Left renal cortex interstitium (tissue), 4 donors: ENCODE data around the gene PITX1. TPM values are rescaled to one million over a fixed set of nuclear protein-coding genes. Genes with fewer than 3 reads are reported as not detected.

Experiments
- DNase-seq, 4 donors: peaks; one replicate each; pipeline ENCODE4 v3.0.0-alpha.2; 2013; ENCODE audit warnings: low read depth in 4 of 4, low spot score in 2 of 4, missing footprints in 1 of 4
- polyA plus RNA-seq, 4 donors: library from polyadenylated mRNA; unstranded; fragments of 120-200 nt; gene quantifications; one replicate each; pipeline ENCODE4 v1.2.1, GENCODE V29; 2013; ENCODE audit not compliant: insufficient read length in 4 of 4

PITX1 gene
- polyA plus RNA-seq, 4 donors: 0.05 TPM; not detected in 3

GRCh38 chr5:135062216-135063055 is 28.4 kb upstream of the PITX1 start:
- DNase-seq: no peak

DNA sequence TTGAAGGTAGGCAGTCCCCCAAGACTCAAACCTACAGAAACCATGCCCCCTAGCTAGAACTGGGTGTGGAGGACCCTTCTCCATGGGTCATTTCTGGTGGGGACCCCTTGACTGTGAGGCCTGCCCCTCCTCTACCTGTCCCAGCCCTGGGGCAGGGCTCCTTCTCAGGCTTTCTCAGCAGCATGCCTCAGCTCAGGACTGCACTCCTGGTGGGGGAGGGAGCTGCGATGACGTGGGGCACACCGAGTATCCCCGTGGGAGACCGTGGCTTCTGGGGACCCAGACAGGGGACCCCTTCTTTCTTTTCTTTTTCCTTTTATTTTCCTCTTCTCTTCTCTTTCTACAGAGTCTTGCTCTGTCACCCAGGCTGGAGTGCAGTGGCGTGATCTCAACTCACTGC is 27.0 kb upstream of the PITX1 start:
- no peak for DNase-seq

DNA sequence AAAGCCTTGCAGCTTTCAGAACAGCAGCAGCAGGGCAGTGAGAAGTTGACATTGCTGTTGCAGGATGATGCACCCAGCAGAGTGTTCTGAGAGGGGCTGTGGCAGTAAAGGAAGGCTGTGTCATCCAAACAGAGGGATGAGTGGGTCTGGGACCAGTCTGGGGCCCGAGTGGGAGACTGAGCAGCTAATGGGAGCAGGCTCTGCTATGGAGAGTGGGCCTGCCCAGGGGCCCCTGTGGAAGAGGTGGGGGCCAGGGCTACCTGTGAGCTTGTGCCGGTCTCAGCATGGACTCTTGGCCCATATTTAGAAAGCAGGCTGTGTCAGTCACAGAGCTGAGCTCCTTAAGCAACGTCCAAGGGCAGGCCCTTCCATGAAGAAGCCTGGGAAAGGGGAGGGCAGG is 26.0 kb upstream of the PITX1 start:
- DNase-seq: no peak

DNA sequence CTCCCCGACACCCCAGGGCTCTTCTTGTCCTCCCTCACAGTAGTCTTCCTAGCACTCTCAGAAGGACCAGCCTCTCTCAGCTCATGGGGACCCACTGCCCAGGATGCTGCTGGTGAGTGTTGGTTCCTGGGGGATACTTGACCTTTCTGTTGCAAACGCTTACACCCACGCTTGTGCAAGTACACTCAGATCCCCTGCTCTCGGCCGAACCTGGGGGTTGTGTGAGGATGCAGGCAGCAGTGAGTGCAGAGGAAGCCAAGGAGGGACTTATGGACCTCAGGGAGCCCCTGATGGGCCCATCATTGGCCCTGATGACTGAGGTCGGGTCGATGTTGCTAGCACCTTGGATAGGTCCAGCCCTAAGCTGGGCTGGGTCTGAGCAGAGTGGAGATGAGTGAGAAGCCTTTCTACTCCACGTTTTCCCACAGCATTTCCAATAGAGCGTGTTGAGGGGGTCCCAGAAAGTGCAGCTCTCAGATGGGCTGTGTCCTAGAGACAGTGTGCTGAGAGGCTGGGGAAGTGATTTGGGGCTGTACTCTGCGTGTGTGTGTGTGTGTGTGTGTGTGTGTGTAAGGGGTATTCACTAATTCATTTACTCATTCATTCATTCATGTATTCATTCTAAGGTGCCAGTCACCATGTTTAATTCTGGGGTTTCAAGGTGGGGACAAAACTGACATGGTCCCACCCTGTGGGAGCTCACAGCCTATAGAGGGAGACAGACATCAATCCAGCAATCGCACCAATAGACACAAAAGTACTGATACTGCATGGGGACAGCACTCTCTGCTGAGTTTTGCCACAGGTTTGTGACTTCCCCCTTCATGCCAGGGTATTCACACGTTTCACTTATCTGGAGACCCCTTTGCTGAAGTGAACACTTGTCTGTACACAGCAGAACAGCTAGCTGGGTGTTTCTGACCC is 25.2 kb upstream of the PITX1 start:
- DNase-seq: no peak

- no peak for DNase-seq
These were observed 24.3 kb upstream of the PITX1 start for GRCh38 chr5:135058331-135058732.

GRCh38 chr5:135057233-135057632 is 23.2 kb upstream of the PITX1 start:
- DNase-seq: no peak

- DNase-seq: no peak
These were observed 22.4 kb upstream of the PITX1 start for GRCh38 chr5:135056316-135057030.

DNA sequence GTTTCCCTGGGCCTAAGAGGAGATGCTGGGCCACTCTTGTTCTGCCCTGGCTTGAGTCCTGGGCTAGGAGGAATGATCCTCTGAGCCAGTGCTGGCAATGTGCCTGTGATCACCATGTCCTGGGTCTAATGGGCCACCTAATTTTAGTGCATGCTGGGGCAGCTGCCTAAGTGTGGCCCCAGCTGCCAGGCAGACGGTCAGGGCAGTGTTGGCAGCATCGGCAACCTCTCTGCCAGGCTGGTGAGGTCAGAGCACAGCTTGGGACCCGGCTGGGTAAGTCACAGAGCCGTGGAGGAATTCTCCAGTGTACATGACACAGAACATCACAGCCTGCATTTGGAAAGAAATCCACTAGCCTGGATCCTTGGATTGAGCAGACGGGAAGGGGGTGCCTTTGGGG is 21.4 kb upstream of the PITX1 start:
- DNase-seq: no peak

DNA sequence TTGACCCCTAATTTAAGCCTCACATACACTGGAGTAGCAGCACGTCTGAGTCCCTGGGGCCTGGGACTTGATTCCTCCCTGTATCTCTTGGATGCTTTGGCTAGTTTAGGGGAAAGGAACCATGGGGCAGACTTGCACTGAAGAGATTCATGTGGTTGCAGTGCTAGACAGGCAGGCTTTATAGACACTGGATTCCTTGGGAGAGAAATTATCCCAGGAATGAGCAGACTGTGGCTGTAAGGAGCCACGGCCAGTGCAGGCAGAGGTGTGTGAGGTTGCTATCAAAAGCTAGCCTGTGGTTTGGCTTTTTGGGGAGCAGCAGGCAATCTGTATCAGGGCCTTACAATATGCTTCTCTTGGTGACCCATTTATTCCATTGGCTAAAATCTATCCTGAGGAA is 20.5 kb upstream of the PITX1 start:
- no peak for DNase-seq

DNA sequence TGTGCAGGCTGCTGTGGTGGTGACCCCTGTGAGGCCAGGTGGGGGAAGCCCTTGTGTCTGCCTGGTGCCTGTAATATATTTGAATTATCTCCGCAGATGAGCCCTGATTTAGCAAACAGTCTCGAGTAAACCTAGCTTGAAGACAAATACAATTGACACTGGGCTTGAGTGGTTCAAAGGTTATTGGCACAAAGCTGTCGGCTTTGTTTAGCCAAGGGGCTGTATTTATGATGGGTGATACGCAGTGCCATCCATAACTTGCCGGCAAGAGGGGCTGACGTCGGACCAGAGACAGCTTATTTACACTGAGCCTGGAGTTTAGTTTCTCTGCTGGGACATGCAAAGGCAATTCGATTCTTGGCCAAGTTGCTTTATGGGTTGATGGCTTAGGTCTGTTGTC is 20.0 kb upstream of the PITX1 start:
- no peak for DNase-seq

- no peak for DNase-seq
These were observed 19.2 kb upstream of the PITX1 start for GRCh38 chr5:135053278-135053677.

DNA sequence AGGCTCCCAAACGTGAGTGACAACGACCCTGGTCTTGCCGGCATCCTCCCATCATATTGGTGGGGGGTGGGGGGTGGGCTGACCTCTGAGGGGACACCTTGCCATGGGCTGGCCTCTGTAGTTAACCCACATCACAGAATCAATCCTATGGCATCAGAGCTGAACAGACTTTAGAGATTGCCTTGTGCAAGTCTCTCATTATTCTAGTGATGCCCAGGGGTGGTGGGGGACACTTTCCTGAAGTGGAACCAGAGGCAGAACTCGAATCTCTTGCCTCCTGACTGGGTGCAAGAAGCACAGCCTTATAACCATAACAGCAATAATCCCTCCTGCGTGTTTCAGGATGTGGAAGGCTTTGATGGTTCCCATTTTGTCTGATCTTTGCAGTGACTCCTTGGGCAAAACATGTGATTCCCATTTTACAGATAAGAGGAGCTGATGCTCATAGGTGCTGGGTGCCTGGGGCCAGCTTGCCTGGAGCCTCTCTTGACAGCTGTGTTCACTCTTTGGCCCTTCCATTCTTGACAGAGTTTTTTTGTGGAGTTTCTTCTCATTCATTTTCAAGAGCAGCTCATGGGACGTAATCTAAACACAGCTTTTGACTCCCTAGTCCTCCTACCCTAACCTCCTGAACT is 18.6 kb upstream of the PITX1 start:
- no peak for DNase-seq

DNA sequence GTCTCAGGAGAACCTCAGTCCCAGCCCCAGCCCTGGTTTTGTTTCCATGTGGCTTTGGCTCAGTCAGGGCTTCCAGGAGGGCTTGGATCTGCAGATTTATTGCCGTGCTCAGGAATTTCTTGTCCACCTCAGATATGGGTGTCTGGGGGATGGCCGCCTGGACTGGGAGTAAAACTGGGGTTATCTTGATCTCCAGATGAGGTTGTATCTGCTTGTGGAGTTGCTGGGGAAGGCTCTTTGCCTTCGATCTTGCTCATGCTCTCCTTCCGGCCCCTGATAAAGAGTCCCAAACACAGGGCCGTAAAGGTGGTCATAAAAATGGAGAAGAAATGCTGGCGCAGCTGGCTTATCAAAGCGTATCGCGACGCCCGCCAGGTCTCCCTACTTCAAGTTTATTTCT is 17.8 kb upstream of the PITX1 start:
- no peak for DNase-seq

- DNase-seq: no peak
These were observed 17.4 kb upstream of the PITX1 start for GRCh38 chr5:135051399-135051798.

DNA sequence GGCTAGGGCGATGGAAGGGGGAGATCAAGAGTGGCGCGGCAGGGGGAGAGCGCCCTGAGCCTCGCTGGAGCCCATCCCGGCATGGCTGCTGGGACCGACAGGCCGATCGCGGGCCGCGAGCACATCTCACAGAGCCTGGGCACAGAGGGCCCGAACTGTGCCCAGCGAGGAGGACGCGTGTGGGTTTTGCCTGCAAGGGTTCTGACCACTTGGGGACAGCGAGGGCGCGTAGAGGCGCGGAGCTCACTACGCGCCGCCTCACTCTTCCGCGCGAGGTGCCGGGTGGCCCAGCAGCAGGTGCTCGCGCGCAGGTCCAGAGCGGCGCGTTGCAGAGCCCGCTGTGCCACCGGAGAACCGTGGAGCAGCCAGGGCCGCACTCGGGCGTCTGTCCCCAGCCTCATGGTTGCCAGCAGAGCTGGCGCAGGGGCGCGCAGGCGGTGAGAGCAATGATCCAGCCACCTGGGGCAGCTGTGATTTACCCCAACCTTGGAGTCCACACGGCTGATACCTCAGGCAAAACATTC is 16.3 kb upstream of the PITX1 start:
- no peak for DNase-seq

DNA sequence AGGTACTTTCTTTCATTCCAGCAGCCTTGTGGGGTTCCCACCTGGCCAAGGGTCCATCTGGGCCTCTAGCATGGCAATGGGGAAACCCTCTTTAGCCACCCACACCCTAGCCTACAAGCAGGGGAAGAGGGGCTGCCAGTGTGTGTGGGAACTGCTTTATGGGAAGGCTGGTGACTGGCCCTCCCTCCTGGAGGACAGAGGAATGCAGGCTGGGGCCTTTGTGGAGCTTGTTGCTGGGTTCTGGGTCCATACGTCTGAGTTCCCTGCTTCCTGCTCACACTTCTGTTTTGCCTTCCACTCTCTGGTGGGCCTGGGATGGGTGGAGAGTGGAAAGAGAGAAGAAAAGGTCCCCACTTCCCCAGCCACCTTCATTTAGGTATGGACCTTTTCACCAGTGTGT is 14.9 kb upstream of the PITX1 start:
- DNase-seq: no peak

GRCh38 chr5:135048286-135048685 is 14.3 kb upstream of the PITX1 start:
- no peak for DNase-seq

GRCh38 chr5:135047347-135047695 is 13.3 kb upstream of the PITX1 start:
- DNase-seq: no peak

DNA sequence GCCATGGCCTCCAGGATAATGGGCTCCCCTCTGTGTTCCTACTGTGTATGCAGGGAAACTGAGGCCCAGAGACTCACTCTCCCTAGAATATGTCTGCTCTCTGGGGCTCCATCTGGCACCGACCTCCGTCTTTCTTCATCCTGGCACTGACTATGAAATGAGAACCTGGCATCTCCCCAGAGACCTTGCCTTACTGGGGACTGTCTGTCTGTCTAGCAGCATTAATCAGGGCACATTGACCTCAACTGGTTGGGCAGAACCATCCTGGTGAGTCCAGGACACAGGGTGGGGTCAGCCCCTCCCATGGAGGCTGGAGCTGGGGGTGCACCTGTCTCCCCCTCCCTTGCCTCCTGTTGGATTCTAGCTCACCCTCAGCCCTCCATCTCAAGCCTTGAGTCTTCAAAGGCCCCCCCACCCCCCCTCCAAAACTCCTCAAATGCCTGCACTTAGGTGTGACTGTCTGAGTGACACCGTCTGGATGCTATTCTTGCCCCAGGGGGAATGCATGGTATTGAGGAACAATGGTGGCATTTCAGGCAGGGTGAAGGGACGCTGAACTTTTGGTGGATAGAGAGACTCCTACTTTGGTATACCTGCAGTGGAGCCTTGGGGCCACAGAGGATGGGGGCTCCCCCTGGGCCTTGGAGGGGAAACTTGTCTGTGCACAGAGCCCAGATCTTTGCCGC is 12.8 kb upstream of the PITX1 start:
- DNase-seq: no peak

GRCh38 chr5:135045488-135045887 is 11.5 kb upstream of the PITX1 start:
- DNase-seq: no peak
